Activated CD4-positive, alpha-beta T cell treated with anti-CD3 and anti-CD28 coated beads for 4 hours (primary cell): ENCODE data around the gene STAT4.

ENCODE experiments used
- DNase-seq, 2 donors: peaks; one replicate each; pipeline ENCODE4 v3.0.0-alpha.2; 2020

The STAT4 gene, protein sequence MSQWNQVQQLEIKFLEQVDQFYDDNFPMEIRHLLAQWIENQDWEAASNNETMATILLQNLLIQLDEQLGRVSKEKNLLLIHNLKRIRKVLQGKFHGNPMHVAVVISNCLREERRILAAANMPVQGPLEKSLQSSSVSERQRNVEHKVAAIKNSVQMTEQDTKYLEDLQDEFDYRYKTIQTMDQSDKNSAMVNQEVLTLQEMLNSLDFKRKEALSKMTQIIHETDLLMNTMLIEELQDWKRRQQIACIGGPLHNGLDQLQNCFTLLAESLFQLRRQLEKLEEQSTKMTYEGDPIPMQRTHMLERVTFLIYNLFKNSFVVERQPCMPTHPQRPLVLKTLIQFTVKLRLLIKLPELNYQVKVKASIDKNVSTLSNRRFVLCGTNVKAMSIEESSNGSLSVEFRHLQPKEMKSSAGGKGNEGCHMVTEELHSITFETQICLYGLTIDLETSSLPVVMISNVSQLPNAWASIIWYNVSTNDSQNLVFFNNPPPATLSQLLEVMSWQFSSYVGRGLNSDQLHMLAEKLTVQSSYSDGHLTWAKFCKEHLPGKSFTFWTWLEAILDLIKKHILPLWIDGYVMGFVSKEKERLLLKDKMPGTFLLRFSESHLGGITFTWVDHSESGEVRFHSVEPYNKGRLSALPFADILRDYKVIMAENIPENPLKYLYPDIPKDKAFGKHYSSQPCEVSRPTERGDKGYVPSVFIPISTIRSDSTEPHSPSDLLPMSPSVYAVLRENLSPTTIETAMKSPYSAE

DNA sequence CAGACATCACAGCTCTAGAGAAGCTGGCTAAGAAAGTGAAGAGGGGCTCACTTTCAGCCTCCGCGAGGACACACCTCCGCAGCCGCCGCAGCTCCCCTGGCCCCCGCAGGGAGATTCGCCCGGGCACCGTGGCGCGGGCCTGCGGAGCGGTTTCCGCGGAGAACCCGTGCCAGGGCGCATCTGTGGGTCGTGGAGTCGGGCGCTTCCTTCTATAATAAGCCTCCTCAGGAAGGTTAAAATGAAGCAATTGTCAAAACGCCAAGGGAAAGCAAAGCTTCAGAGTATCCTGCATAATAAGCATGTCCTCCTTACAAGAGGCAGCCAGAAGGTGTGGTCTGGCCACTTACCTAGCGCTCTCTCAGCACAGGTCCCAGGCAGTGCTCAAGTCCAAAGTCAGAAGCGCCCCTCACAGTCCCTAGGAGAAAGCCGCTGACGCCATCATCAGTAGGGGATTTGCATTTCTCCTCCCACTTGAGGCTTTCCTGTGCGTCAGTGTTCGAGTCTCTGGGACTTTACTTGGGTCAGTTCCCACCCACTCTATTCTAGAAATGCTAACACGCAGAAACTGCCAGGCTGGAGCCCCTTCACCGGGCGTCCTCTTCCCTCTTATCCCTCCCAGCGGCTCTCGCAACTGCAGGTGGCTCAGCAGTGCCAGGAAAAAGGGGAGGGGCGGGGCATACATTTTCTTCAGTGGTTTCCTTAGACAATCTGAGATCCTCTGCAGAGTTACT lies at the start of gene STAT4:
Gene STAT4 (minus strand): TSS at position 395 of the 731 bp plus-strand sequence. CDS start 2,791 bp downstream, outside the sequence.
- DNase-seq = peak; percentile 79 to 81

DNA sequence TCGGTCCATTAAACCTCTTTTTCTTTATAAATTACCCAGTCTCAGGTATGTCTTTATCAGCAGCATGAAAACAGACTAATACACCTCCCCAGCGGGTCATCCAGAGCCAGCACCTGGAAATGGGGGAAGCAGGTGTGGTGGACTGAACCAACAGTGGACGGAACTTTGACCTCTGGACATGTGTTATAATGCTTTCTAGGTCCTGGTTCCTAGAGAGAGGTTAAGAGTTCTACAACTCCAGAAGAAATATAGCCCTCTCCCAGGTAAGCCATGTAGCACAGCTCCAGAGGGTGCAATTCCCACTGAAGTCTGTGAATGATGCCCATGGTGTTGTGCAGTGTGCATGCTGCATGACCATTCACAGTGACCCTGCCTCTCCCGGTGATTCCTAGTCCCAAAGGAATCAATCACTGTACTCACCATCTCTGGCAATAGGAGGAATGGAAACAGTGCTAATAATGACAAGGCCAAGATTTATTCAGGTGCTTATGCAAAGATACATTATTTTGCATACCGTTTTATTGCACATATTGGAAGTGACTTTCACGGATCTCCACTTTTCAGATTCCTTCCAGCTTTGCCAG lies 49.2 kb upstream of the STAT4 start:
- DNase-seq = no peak

DNA sequence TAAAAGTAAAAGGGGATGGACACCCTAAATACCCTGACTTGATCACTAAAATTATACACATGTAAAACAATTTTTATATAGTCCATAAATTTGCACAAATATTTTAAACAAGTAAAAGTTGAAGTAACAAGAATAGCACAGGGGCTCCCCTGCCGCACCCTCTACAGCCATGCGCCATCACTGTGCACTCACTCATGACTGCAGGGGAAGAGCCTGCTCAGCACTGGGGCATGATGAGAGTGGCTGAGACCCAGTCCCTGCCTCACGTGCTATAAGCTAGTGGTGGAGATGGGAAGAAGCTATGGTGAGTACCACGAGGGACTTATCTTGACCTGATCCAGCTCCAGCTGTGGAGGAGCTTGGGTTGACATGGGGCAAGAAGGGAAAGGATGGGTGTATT lies 47.5 kb upstream of the STAT4 start:
- no peak for DNase-seq

DNA sequence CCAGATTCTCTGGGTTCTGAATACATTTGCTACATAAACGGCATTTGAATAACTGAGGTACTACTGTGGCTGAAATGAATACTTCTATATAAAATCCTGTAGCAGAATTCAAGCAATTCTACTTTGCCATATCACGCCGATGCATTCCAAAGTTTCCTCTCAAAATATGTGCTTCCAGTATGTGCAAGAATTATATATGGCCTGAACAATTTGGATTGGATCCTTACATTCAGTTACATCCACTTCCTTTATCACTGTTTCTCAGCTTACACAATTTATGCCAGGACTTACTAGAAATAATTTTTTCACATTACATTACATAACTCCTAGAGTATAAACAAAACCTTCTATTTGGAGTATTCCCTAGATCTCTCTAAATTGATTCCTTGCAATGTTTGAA lies 46.3 kb upstream of the STAT4 start:
- no peak for DNase-seq

DNA sequence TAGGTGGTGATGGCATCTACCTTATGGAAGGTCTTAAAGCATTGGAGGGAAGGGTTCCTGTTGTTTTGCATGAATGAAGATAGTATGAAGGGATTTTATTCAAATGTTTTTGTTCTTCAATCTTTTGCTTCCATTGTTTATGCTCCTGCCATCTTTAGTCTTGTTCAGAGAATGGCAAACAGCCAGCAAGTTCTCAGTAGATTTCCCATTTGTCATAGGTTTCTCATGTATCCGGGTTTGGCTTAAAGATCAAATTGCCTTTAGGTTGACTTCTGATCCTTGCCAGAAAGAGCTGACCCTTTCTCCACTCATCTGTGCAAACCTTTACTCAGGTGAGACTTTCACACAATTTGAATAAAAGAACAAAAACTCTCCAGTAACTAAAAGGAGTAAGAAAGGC lies 44.2 kb upstream of the STAT4 start:
- no peak for DNase-seq

DNA sequence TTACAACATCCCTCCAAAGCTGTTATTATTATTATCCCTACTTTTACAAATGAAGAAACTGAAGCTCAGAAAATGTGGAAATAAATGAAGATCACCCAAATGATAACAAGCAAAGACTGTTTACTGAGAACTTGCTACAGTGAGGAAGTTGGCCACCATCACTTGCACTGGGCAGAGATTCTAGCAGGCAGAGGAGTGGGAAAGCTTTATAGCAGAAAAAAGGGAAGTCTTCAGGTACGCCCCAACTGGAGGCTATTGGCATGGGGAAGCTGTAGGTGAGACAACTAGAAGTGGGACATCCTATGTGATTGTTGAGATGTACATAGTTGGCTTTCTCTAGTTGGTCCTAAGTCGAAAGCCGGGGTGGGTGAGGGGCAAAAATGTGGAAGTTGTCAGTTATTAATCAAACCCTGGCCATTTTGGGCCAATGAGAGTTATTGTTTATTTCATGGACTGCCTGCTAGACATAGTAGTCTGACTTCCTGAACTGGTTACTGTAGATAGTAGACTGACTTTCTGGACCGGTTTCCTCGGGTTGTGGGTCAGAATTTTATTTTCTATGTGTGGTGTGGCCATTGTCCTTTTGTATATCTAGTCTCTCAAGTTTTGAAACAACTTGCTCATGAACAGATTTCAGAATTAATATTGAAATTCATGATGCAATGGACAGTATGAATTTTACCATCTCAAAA lies 40.2 kb upstream of the STAT4 start:
- no peak for DNase-seq

DNA sequence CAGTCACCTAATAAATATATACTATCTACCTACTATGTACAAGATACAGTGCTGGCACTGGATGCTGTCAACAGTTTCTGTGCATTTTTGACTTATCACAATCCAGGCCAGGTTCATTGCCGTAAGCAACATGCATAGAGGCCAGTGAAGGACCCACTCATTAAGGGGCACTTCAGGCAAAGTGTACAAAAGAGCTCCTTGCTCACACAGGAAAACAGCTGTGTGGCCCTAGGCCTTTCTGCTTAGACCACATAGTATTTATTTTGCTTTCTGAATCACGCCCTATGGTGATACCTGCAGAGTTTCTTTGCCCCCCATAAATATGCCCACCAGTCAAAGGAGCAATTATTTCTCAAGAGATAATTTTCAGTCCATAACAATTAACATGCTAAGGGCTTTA lies 39.6 kb upstream of the STAT4 start:
- no peak for DNase-seq

DNA sequence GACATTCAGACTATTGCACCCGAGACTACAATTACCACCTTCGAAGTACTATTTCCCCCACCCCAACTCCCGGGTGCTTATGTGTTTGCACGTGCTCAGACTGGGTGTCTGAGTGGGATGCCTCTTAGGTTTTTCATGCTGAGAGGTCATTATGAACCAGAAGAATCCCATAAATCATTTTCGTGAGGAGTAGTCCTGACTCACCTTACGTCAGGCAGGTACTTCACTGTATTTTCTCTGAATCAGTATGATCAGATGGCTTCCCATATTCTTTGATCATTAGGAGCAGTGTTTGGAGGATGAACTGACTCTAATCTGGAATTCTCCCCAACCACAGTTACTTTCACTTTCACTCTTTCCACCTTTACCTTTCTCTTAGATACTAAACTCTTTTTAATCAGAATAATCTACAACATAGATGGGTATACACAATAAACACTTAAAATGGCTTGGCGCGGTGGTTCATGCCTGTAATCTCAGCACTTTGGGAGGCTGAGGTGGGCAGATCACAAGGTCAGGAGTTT lies 38.4 kb upstream of the STAT4 start:
- no peak for DNase-seq

DNA sequence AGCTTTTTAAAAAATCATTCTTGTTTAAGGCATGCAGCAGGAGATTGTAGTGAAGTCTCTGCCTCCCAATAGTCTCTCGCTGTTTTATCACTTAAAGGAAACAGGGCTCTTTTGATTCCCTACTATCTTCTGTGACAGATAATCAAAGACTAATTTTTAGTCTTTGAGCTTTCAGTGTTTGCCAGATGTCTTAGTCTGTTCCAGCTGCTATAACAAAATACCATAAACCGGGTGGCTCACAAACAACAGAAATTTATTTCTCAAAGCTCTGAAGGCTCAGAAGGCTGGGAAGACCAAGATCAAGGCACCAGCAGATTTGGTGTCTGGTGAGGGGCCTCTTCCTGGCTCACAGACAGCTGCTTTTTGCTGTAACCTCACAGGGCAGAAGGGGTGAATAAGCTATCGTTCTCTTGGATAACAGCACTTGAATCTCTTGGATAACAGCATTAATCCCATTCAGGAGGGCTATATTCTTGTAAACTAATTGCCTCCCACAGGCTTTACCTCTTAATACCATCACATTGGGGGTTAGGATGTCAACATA lies 37.8 kb upstream of the STAT4 start:
- no peak for DNase-seq

DNA sequence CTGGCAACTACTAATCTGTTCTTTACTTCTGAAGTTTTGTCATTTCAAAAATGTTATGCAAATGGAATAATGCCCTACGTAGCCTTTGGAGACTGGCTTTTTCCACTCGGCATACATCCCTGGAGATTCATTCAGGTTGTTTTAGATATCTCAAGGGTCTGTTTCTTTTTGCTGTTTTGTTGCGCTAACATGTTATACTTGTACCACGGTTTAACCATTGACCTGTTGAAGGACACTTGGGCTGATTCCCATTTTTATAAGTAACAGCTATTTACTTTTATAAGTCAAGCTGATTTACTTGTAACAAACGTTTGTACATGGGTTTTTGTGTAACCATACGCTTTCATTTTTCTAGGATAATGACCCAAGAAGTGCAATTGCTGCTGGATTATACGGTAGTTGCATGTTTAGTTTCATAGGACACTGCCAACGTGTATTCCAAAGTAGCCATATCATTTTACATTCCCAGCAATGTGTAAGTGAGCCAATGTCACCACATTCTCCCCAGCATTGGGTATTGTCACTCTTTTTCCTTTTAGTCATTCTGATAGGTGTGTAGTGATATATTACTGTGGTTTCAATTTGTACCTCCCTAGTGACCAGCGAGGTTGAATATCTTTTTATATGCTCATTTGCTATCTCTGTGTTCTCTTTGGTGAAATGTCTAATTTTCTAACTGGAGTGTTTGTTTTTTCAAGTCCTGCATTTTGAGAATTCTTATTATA lies 36.5 kb upstream of the STAT4 start:
- no peak for DNase-seq

DNA sequence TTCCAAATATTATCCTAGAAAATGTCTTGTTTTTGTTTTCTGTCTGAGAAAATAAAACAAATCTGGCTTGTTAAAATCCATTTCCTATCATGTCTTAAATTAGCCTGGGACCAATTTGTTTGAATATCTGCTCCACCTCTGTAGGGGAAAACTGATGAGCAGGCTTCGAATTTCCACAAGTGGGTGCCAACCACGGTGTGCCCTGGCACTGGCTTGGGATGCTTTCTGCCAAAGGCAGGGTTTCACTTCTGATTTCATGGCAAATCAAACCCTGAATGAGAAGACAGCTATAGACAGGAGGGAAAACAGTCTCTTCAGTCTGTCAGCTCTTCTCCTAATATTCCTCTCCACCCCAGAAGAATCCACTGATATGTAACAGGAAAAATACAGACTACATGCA lies 33.7 kb upstream of the STAT4 start:
- DNase-seq = no peak

DNA sequence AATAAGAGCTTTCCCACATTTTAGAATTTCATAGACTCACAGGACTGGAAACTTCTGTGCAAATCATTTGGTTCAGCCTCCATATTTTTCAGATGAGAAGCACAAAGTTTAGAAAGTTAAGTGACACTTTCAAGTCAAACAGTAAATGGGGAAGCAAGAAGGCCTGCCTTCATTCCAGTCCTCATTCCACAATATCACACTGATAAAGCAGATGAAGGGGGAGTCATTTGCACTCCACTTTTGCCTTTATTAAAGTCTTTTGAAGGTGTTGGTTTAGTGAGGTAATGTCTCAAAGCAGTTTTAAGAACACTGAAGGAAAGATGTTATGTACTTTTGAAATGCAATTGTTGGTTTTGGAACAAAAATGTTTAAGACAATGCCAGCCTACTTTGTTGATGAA lies 32.7 kb upstream of the STAT4 start:
- DNase-seq = no peak

DNA sequence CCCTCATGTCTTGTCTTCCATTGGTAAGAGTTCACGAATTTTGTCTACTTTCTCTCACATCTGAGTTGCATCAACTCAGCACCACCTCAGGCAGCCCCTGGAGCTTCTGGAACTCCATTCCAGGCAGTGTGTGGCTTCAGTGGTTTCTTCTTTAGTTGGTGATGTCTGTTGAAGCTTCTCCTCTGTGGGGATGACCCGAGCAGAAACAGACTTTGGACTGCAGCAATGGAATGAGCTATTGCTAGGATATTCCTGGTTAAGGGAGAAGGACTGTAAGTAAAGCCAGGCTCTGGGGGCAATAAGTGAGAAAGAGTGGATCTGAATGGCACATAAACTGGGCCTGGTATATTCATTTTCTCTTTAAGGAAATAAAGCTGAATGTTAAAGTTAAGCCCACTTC lies 32.3 kb upstream of the STAT4 start:
- no peak for DNase-seq

DNA sequence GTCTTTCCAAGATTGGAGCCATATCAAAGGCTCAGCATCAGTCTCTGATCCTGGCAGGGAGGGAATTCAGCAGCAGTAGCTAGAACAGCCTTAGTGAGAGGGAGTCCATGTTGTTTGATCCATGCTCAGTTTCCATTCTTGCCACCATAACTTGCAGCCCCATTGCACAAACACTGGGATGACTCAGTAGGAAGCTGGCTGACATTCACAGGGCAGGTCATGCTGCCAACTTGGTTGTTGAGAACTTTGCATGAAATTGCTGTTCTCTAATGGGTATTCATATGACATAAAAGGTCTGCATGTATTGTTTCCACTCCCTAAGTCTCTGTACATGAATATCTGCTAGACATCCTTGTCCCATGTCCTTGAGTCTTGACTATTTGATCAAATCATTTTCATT lies 29.9 kb upstream of the STAT4 start:
- no peak for DNase-seq

DNA sequence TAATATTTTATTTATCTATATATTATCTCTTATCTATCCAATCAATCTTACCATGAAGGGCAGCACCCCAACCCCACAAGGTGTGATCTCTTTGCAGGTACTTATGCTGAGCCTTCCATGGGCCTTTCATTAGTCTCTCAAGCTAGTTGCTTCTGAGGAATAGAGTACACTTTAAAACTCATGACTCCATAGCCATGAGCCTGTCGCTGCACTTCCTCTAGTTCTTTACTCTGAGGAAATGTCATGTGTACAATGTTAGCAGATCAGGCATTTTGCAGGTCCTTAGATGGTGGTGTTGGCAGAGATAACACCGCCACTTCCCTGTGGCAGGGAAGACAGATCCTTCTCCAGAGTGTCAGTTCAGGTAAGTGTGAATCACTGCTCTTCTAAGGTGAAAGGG lies 29.5 kb upstream of the STAT4 start:
- no peak for DNase-seq

DNA sequence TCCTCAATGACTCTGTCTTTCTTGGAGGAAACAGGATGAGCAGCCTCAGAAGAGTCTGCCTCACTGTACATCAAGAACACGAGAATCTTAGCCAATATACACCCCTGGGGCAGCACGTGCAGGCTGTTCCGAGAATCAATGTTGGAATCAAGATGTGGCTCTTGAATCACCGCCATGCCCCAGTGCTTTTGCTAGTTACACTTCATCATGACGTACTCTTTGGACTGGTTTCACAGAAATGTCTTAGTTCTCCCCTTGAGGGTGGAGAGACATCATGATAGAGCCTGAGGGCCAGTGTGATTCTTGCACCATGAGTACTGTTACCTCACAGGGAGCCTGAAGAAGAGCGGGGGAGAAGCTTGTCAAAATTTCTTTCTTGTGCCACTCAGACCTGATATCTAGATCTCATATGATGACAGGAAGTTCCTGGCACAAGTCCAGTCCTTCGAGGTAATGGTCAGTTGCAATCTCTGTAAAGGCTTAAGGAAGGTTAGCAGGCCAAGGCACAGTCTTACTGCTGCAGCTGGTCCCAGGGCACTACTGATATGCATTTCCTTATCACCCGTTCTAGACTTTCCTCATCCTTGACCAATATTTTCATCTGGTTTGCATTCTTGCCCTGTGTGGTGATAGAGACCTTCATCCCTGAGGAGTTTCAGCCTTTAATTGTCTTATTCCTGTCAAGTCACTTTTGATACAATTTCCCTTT lies 28.2 kb upstream of the STAT4 start:
- DNase-seq = no peak

DNA sequence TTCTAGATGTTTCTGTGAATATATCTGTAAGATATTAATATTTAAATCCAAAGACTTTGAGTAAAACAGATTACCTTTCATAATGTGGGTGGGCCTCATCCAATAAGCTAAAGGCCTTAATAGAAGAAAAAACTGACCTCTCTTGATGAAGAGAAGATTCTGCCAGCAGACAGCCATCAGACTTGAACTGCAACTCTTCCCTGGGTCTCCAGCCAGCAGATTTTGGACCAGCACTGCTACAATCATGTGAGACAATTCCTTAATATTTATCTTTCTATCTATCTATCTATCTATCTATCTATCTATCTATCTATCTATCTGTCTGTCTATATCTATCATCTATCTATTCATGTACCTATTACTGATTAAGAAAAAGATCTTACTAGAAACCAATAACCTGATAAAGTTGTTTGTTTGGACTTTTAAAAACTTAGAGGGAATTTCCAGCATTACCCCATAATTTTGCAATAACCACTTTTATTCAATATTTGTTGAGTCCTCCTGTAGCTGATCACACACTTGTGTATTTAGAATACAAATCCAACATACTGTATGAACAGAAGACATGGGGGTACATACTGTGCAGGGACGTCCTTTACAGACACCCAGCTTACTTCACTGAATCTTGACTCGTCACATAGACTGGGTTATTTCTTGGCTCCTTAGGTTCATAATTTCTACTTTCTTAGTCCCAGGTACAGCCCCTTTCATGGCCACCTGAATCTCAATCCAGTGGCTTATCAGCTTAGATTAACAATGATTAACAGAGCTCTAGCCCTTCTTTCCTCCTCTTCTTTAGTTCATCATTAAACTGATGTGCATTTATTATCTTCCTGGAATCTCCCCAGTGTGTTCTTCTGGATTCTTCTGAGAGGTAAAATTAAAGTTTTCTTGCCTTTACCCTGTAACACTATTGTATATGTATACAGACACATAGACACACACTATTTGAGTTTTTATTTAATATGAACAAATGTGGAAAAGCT lies 27.2 kb upstream of the STAT4 start:
- no peak for DNase-seq

DNA sequence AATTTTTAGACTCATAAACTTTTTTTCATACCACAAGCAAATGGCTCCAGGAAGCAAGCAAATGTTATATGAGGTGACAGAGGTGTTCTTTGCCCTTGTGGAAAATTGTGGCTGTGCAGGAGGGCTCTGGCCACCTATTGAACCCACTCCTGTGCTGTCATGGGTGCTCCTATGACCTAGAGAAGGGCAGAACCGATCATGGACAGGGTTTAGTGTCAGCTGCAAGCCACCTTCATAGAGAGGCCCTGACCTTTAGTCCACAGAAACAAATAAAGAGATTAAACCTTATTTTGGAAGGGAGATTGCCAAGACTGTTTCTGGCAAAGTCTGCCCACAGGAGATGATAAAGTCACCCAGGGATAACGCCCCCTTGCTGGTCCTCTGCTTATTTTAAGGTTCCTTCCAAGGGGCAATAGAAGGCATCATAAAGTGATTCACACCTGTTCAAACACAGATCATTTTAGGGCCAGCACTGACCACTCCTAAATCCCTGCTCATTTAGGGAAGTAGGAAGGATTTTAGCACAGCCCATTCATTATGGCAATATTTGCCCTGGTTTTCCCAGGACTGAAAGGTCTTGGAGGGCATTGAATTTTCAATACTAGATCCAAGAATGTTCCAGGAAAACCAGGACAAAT lies 26.1 kb upstream of the STAT4 start:
- DNase-seq = no peak

DNA sequence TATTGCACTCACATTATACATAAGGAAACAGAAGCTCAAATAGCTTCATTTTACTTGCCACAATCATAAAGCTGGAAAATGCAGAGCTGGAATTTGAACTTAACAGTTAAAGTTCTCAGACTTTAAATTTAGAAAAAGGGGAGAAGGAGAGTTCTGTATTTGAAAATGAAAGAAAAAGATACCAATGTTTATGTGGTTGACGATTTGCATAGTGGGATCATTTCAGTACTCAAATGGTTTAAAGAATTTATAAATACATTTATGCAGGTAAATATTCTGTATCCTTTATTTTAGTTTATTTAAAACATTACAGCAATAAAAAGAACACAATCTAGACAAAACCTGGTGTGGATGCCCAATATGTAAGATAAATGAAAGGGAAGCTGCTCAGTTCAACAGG lies 25.5 kb upstream of the STAT4 start:
- DNase-seq = no peak
